HepG2 (cell line): ENCODE results near the gene CRK.

Experiments used
- ARID2 ChIP-seq: sonication (generic); formaldehyde crosslinking; IDR thresholded peaks from 2 replicates; pipeline ENCODE4 v1.8.1; 2022; ENCODE audit warnings: mild to moderate bottlenecking, missing genetic modification reagents, borderline replicate concordance
- CBX1 ChIP-seq: IDR thresholded peaks from one replicate; pipeline ENCODE4 v1.6.1; 2016; ENCODE audit warnings: antibody characterized with exemption, low read depth
- CC2D1A ChIP-seq: sonication (generic); formaldehyde crosslinking; IDR thresholded peaks from 2 replicates; pipeline ENCODE4 v1.8.1; 2023; ENCODE audit warnings: mild to moderate bottlenecking, missing genetic modification reagents
- CTCF ChIP-seq: sonication (generic); formaldehyde crosslinking; IDR thresholded peaks from 2 replicates; pipeline ENCODE4 v1.5.0; 2020; ENCODE audit warnings: mild to moderate bottlenecking, missing genetic modification reagents, moderate library complexity
- HNRNPH1 ChIP-seq: fragments of 200-400 bp; formaldehyde crosslinking; optimal IDR thresholded peaks from 2 replicates; pipeline ENCODE3; 2017; ENCODE audit warnings: mild to moderate bottlenecking, low read depth, low read length
- KDM6A ChIP-seq: IDR thresholded peaks from 2 replicates; pipeline ENCODE4 v1.6.1; 2016; ENCODE audit warnings: low read depth
- RFX5 ChIP-seq: IDR thresholded peaks from 2 replicates; pipeline ENCODE4 v1.6.1; 2011; ENCODE audit warnings: low read depth, low read length, improper control_type of control experiment
- RFXAP ChIP-seq: sonication (generic); formaldehyde crosslinking; IDR thresholded peaks from 2 replicates; pipeline ENCODE4 v1.4.0; 2020; ENCODE audit warnings: missing genetic modification reagents, borderline replicate concordance
- YY1 ChIP-seq: IDR thresholded peaks from 2 replicates; pipeline ENCODE4 v1.6.1; 2011; ENCODE audit warnings: low read length, low read depth, moderate library complexity, mild to moderate bottlenecking; ENCODE audit not compliant: insufficient read depth, insufficient replicate concordance
- ZBTB7A ChIP-seq: sonication (generic); formaldehyde crosslinking; IDR thresholded peaks from 2 replicates; pipeline ENCODE4 v1.8.0; 2022; ENCODE audit warnings: mild to moderate bottlenecking, missing genetic modification reagents
- ZNF318 ChIP-seq: sonication (generic); formaldehyde crosslinking; IDR thresholded peaks from 2 replicates; pipeline ENCODE4 v1.4.0; 2020; ENCODE audit warnings: mild to moderate bottlenecking, missing genetic modification reagents
- ZNF773 ChIP-seq: sonication (generic); formaldehyde crosslinking; IDR thresholded peaks from 2 replicates; pipeline ENCODE4 v1.4.0; 2020; ENCODE audit warnings: missing genetic modification reagents, borderline replicate concordance
- ZNF788 ChIP-seq: sonication (generic); formaldehyde crosslinking; IDR thresholded peaks from 2 replicates; pipeline ENCODE4 v1.5.0; 2020; ENCODE audit warnings: mild to moderate bottlenecking, missing genetic modification reagents, borderline replicate concordance

- TF ChIP-seq CTCF: no peak
- no peak for TF ChIP-seq ZBTB7A (CRISPR knock-in tag)
- no peak for TF ChIP-seq CC2D1A (CRISPR knock-in tag)
- no peak for TF ChIP-seq ZNF773 (CRISPR knock-in tag)
- TF ChIP-seq KDM6A (CRISPR knock-in tag): no peak
- no peak for TF ChIP-seq ZNF788
- TF ChIP-seq RFX5: no peak
- TF ChIP-seq RFXAP (CRISPR knock-in tag): no peak
- no peak for TF ChIP-seq YY1
- TF ChIP-seq HNRNPH1: no peak
- TF ChIP-seq CBX1: no peak
- TF ChIP-seq ARID2 (CRISPR knock-in tag): no peak
- TF ChIP-seq ZNF318 (CRISPR knock-in tag): no peak
Measured at GRCh38 chr17:1447052-1447451, 9.0 kb downstream of the CRK start.
